ENCODE data around the gene PARVG.

The PARVG gene

GRCh38 chr22:44155115-44155514 is 25.6 kb upstream of the PARVG start:
- no peak for DNase-seq (ENCODE audit: low read depth)

- no peak for DNase-seq (ENCODE audit: low read depth)
Observed at GRCh38 chr22:44157916-44158618, 22.7 kb upstream of the PARVG start.

GRCh38 chr22:44158816-44159215 is 21.9 kb upstream of the PARVG start:
- DNase-seq (ENCODE audit: low read depth): no peak

- no peak for DNase-seq (ENCODE audit: low read depth)
Observed at GRCh38 chr22:44159221-44159620, 21.5 kb upstream of the PARVG start.

- no peak for DNase-seq (ENCODE audit: low read depth)
Observed at GRCh38 chr22:44159811-44160210, 20.9 kb upstream of the PARVG start.

- no peak for DNase-seq (ENCODE audit: low read depth)
Observed at GRCh38 chr22:44160421-44160820, 20.3 kb upstream of the PARVG start.

GRCh38 chr22:44161673-44162072 is 19.1 kb upstream of the PARVG start:
- DNase-seq (ENCODE audit: low read depth): no peak

GRCh38 chr22:44162960-44163359 is 17.8 kb upstream of the PARVG start:
- no peak for DNase-seq (ENCODE audit: low read depth)

GRCh38 chr22:44163536-44163935 is 17.2 kb upstream of the PARVG start:
- no peak for DNase-seq (ENCODE audit: low read depth)

- DNase-seq (ENCODE audit: low read depth): no peak
Observed at GRCh38 chr22:44164031-44164430, 16.7 kb upstream of the PARVG start.

- DNase-seq (ENCODE audit: low read depth): no peak
Observed at GRCh38 chr22:44165286-44165874, 15.3 kb upstream of the PARVG start.

- DNase-seq (ENCODE audit: low read depth): no peak
Observed at GRCh38 chr22:44166498-44167276, 14.0 kb upstream of the PARVG start.

GRCh38 chr22:44167501-44167900 is 13.2 kb upstream of the PARVG start:
- DNase-seq (ENCODE audit: low read depth): no peak

GRCh38 chr22:44168206-44168605 is 12.5 kb upstream of the PARVG start:
- no peak for DNase-seq (ENCODE audit: low read depth)

GRCh38 chr22:44170470-44170869 is 10.3 kb upstream of the PARVG start:
- no peak for DNase-seq (ENCODE audit: low read depth)

- no peak for DNase-seq (ENCODE audit: low read depth)
Observed at GRCh38 chr22:44171561-44171960, 9.2 kb upstream of the PARVG start.

GRCh38 chr22:44172370-44173108 is 8.2 kb upstream of the PARVG start:
- no peak for DNase-seq (ENCODE audit: low read depth)

GRCh38 chr22:44173154-44173553 is 7.6 kb upstream of the PARVG start:
- DNase-seq (ENCODE audit: low read depth): no peak

- no peak for DNase-seq (ENCODE audit: low read depth)
Observed at GRCh38 chr22:44175676-44176075, 5.0 kb upstream of the PARVG start.

- no peak for DNase-seq (ENCODE audit: low read depth)
Observed at GRCh38 chr22:44179196-44179988, 1.3 kb upstream of the PARVG start.

GRCh38 chr22:44179989-44180705 is 578 bp upstream of the PARVG start:
- DNase-seq (ENCODE audit: low read depth): no peak

Measured in T follicular helper cell (primary cell).